GM12878 (cell line): ENCODE data around the gene RMP24.

ENCODE experiments used
- BCL3 ChIP-seq: IDR thresholded peaks from 2 replicates; pipeline ENCODE4 v1.6.1; 2011; ENCODE audit warnings: borderline replicate concordance, low read depth, mild to moderate bottlenecking, moderate library complexity, low read length; ENCODE audit not compliant: insufficient read depth, poor library complexity, severe bottlenecking
- CBX5 ChIP-seq: sonication (generic); IDR thresholded peaks from 2 replicates; pipeline ENCODE4 v1.6.1; 2016; ENCODE audit warnings: low read depth, moderate library complexity, mild to moderate bottlenecking, inconsistent platforms
- E2F8 ChIP-seq: fragments of 450-650 bp; IDR thresholded peaks from 2 replicates; pipeline ENCODE4 v1.6.1; 2018; ENCODE audit warnings: mild to moderate bottlenecking, low read depth, moderate library complexity; ENCODE audit not compliant: partially characterized antibody
- FOXK2 ChIP-seq: fragments of 450-650 bp; IDR thresholded peaks from 2 replicates; pipeline ENCODE4 v1.6.1; 2017; ENCODE audit warnings: mild to moderate bottlenecking, moderate library complexity
- IKZF2 ChIP-seq, 2 experiments: fragments of 450-650 bp; IDR thresholded peaks; 2 replicates each; pipeline ENCODE4 v1.6.1; 2017; ENCODE audit warnings: mild to moderate bottlenecking in 2 of 2, moderate library complexity in 2 of 2
- NFXL1 ChIP-seq: fragments of 450-650 bp; IDR thresholded peaks from 2 replicates; pipeline ENCODE4 v1.6.1; 2017; ENCODE audit warnings: antibody characterized with exemption, mild to moderate bottlenecking, borderline replicate concordance
- NFYB ChIP-seq: IDR thresholded peaks from 2 replicates; pipeline ENCODE4 v1.6.1; 2011; ENCODE audit warnings: low read depth, mild to moderate bottlenecking, low read length, improper control_type of control experiment, moderate library complexity; ENCODE audit not compliant: insufficient read depth
- NR2C1 ChIP-seq: fragments of 450-650 bp; IDR thresholded peaks from 2 replicates; pipeline ENCODE4 v1.6.1; 2017; ENCODE audit warnings: antibody characterized with exemption, mild to moderate bottlenecking, moderate library complexity
- PAX8 ChIP-seq: fragments of 450-650 bp; IDR thresholded peaks from 2 replicates; pipeline ENCODE4 v1.6.1; 2017; ENCODE audit warnings: mild to moderate bottlenecking, moderate library complexity
- PKNOX1 ChIP-seq: fragments of 450-650 bp; IDR thresholded peaks from 2 replicates; pipeline ENCODE4 v1.6.1; 2016; ENCODE audit warnings: mild to moderate bottlenecking
- POLR2AphosphoS2 ChIP-seq: IDR thresholded peaks from 2 replicates; pipeline ENCODE4 v1.6.1; 2011; ENCODE audit warnings: low read depth, mild to moderate bottlenecking, low read length, improper control_type of control experiment, moderate library complexity
- RAD51 ChIP-seq: fragments of 450-650 bp; IDR thresholded peaks from 2 replicates; pipeline ENCODE4 v1.6.1; 2016; ENCODE audit warnings: moderate library complexity, mild to moderate bottlenecking, inconsistent platforms
- RB1 ChIP-seq: fragments of 450-650 bp; formaldehyde crosslinking; IDR thresholded peaks from 2 replicates; pipeline ENCODE4 v1.6.1; 2017; ENCODE audit warnings: mild to moderate bottlenecking, borderline replicate concordance
- SREBF2 ChIP-seq: IDR thresholded peaks from 2 replicates; pipeline ENCODE4 v1.6.1; 2012; ENCODE audit warnings: mild to moderate bottlenecking, low read length
- STAT1 ChIP-seq: fragments of 450-650 bp; conservative IDR thresholded peaks from 2 replicates; pipeline ENCODE4 v1.6.1; 2014; ENCODE audit warnings: antibody characterized with exemption, mild to moderate bottlenecking
- ZNF687 ChIP-seq: fragments of 450-650 bp; IDR thresholded peaks from 2 replicates; pipeline ENCODE4 v1.6.1; 2017; ENCODE audit warnings: mild to moderate bottlenecking, moderate library complexity

Gene RMP24

GRCh38 chr18:35972197-35973000 lies at the start of gene RMP24 (continued):
- TF ChIP-seq ZNF687 (0 out of 2 replicates have a peak, but pooled peaks have one; percentile 47), BCL3 (no peak), NFXL1 (no peak), POLR2AphosphoS2 (peak; percentile 70), RB1 (peak; percentile 83; the same call in 1 of the 2 replicates), PKNOX1 (peak; percentile 67; the same call in 1 of the 2 replicates), CBX5 (peak; percentile 84; the same call in 1 of the 2 replicates), FOXK2 (peak; percentile 70; the same call in 1 of the 2 replicates), RAD51 (no peak), PAX8 (no peak), NR2C1 (no peak), E2F8 (peak; percentile 87), SREBF2 (peak; percentile 57; the same call in 1 of the 2 replicates), IKZF2 (IDR thresholded peaks at IDR 0.05) (peak; percentile 8 to 50; a peak in 3 of 4 replicates), STAT1 (no peak), NFYB (no peak)
